ENCODE results near the gene SKIC8. TPM values are rescaled to one million over a fixed set of nuclear protein-coding genes. Genes with fewer than 3 reads are reported as not detected.
A peak's percentile ranks its signal among the peaks of the same experiment; 100 is the strongest.

The SKIC8 gene
- total RNA-seq, 2 donors from 2014 or later, result 52.3 to 54.1 TPM

DNA sequence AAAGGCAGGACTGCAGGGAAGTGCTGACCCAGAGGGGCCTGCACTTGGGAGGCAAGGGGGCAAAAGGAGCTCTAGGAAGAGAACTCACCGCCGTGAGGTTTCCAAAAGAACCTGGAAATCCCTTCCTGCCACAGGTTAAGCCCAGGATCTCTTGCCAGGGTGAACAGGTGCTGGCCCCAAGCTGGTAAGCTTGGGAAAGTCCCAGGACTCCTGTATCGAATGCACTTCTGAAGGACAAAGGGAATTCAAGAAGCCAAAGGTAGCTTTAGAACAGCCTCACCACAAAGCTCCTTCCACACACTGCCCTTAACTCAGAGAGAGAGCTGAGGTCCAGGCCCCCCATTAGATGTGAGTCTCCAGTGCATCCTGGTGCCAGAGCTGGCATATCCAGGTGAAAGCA lies 11.9 kb upstream of the SKIC8 start:
- peak in 1 of 2 donors; percentile 30 for DNase-seq (ENCODE audit: low spot score in 2 of 2)
- Mint-ChIP-seq H3K27ac (no peak overlapping the region), H3K9me3 (no peaks in the 10 kb centered on the region), H3K36me3 (no peaks in the 10 kb centered on the region)
- ATAC-seq, result no peak

DNA sequence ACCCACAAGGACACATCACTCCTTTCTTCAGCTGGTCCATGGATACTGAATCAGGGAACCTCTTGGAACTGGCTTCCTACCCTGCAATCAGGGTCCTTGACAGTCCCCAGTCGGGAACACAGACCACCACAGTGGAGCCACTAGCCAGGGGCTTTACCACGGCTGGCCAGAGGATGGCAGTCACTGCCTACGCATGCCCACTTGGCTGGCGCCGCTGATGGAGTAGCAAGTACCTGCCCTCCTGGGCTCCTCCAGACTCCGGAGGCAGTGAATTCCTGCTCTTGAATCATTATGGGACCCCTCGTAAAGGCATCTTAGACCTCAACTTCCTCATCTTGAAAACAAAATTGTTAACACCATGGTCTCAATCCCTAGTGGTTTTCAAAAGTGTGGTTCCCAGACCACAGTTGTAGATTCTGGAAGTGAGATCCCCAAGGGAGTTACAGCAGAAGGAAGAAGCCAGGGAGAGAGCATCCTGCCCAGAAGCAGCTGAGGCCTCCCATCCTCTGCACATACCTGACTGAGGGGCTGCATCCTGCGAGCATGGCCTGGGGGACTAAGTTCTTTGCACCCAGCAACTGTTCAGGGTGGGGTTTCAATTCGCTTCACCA lies 9.1 kb upstream of the SKIC8 start:
- peak overlapping the region in 1 of 2 donors; percentile 45 for H3K27ac Mint-ChIP-seq
- peak; percentile 56 to 70 for DNase-seq (ENCODE audit: low spot score in 2 of 2)
- no peaks in the 10 kb centered on the region for H3K9me3 Mint-ChIP-seq
- no peaks in the 10 kb centered on the region for H3K36me3 Mint-ChIP-seq
- peak; percentile 79 to 93 for ATAC-seq

GRCh38 chr15:78307976-78308375 lies 8.6 kb upstream of the SKIC8 start:
- H3K36me3 Mint-ChIP-seq, result no peaks in the 10 kb centered on the region
- no peaks in the 10 kb centered on the region for H3K9me3 Mint-ChIP-seq
- no peak for ATAC-seq
- H3K27ac Mint-ChIP-seq, result peak overlapping the region in 1 of 2 donors; percentile 45
- no peak for DNase-seq (ENCODE audit: low spot score in 2 of 2)

DNA sequence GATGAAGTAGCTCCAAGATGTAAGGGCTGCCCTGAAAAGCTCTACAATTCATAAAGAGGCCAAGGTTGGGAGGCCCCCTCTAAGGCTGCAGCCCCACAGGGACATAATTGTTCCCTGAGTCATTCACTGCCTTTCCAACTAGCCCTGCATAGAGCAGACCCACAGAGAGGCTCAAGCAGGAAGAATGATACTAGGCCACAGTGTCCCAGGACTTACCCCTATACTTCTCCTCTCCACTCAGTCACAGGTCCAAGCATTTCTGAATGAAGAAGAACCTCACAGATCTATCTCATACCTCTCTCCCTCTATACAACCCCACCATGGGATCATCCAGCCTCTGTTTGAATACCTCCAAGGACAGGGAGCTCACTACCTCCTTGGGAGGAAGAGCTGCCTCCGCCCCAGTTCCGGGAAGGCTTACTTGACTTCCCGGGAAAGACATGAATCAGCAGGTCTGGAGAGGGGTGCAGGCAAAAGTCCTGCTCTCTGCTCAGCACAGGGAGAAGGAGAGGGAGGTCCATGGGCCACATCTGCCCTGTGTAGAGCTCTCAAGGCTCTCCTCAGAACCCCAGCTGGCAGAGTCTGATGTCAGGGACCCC lies 6.9 kb upstream of the SKIC8 start:
- H3K9me3 Mint-ChIP-seq, result no peaks in the 10 kb centered on the region
- DNase-seq (ENCODE audit: low spot score in 2 of 2), result peak in 1 of 2 donors; percentile 44
- no peaks in the 10 kb centered on the region for H3K36me3 Mint-ChIP-seq
- ATAC-seq, result no peak
- H3K27ac Mint-ChIP-seq, result peak overlapping the region; percentile 13 to 50

- H3K9me3 Mint-ChIP-seq, result no peaks in the 10 kb centered on the region
- peak overlapping the region in 1 of 2 donors; percentile 44 for H3K27ac Mint-ChIP-seq
- no peak for ATAC-seq
- DNase-seq (ENCODE audit: low spot score in 2 of 2), result no peak
- peaks cover 3 to 5% of the 10 kb centered on the region in 2 donors for H3K36me3 Mint-ChIP-seq
These were observed 5.0 kb upstream of the SKIC8 start for GRCh38 chr15:78304216-78305066.

- DNase-seq (ENCODE audit: low spot score in 2 of 2), result no peak
- Mint-ChIP-seq H3K36me3 (peaks cover 10 to 13% of the 10 kb centered on the region in 2 donors), H3K9me3 (no peaks in the 10 kb centered on the region), H3K27ac (no peak overlapping the region)
- no peak for ATAC-seq
These were observed 3.3 kb upstream of the SKIC8 start for GRCh38 chr15:78302579-78303312.

- H3K9me3 Mint-ChIP-seq, result no peaks in the 10 kb centered on the region
- peaks cover 10 to 13% of the 10 kb centered on the region in 2 donors for H3K36me3 Mint-ChIP-seq
- no peak for ATAC-seq
- no peak overlapping the region for H3K27ac Mint-ChIP-seq
- no peak for DNase-seq (ENCODE audit: low spot score in 2 of 2)
These were observed 2.4 kb upstream of the SKIC8 start for GRCh38 chr15:78301828-78302227.

- H3K9me3 Mint-ChIP-seq, result no peaks in the 10 kb centered on the region
- ATAC-seq, result no peak
- DNase-seq (ENCODE audit: low spot score in 2 of 2), result no peak
- H3K36me3 Mint-ChIP-seq, result peaks cover 10 to 13% of the 10 kb centered on the region in 2 donors
- H3K27ac Mint-ChIP-seq, result no peak overlapping the region
These were observed 1.9 kb upstream of the SKIC8 start for GRCh38 chr15:78301326-78301725.

DNA sequence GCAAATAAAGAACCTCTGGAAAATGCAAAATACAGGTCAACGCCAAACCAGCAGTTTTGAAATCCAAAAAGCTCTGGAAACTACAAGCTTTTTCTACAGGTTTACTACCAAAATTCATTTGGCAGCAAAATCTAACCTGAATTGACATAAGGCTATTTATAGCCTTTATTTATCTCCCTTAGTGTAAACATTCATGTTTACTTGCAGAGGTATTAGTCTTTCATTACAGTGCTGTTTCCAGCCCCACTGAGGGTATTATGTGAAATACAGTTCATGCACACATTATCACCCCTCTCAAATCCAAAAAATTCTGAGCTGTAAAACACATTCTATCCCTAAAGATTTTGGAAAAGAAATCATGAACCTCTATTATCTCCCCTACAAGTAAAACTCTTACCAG lies 7.2 kb downstream of the SKIC8 start:
- Mint-ChIP-seq H3K9me3 (no peaks in the 10 kb centered on the region), H3K27ac (peak overlapping the region in 1 of 2 donors; percentile 13), H3K36me3 (peaks cover 11 to 12% of the 10 kb centered on the region in 2 donors)
- ATAC-seq (no peak), DNase-seq (ENCODE audit: low spot score in 2 of 2) (no peak)

DNA sequence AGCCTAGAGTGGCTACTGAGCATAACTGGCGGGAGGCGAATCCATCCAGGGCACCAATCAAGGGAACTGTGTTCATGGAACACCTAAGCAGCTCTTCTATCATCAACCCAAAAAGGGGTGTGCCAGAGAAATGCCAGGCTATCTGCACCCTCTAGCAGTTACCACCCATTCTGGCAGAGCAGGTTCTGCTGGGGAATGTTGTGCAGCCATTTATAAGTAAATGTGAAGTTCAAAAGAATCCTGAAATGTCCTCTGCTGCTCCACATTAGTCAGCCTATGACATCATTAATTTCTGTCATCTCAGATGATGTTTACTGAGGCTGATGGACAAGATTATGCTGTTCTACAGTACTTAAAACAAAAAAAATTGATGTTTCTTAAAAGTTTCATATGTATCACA lies 7.7 kb downstream of the SKIC8 start:
- no peak overlapping the region for H3K27ac Mint-ChIP-seq

DNA sequence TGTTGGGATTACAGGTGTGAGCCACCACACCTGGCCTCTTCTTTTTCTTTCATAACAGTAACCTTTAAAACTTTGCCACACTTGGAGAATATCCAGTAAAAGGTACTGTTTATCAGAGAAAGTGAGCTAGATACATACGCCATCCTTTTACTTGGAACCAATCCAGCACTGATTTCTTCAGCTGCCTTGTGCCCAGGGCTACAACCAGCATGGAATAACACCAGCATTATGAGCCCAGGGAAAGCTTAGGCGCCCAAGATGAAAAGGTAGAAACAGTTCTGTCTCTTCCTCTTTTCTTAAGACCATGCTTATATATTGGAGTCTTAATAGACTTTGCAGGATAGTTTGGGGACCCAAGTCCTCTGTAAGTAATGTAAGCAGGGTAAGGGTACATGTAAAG lies 8.4 kb downstream of the SKIC8 start:
- no peak for ATAC-seq
- Mint-ChIP-seq H3K27ac (no peak overlapping the region), H3K36me3 (peaks cover 11 to 12% of the 10 kb centered on the region in 2 donors), H3K9me3 (no peaks in the 10 kb centered on the region)
- no peak for DNase-seq (ENCODE audit: low spot score in 2 of 2)

More for the DNA sequence above, 7.7 kb downstream of the SKIC8 start:
- H3K9me3 Mint-ChIP-seq, result no peaks in the 10 kb centered on the region
- no peak for ATAC-seq
- peaks cover 11 to 12% of the 10 kb centered on the region in 2 donors for H3K36me3 Mint-ChIP-seq
- no peak for DNase-seq (ENCODE audit: low spot score in 2 of 2)

DNA sequence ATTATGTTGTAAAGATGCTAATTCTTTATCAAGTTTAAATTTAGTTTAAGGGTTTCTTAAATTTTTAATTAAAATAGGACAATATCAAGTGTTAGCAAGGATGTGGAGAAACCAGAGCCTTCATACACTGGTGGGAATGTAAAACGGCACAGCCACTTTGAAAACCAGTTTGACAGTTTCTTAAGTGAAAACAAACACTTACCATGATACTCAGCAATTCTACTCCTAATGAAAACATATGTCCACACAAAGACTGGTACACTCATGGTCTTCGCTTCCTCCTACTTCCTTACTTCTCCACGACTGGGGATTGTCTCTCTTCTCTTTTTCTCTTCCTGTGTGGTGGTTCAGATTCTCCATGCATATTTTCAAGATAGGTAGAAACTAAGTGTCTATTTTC lies 9.2 kb downstream of the SKIC8 start:
- ATAC-seq, result no peak
- H3K36me3 Mint-ChIP-seq, result peaks cover 8 to 9% of the 10 kb centered on the region in 2 donors
- DNase-seq (ENCODE audit: low spot score in 2 of 2), result no peak
- H3K27ac Mint-ChIP-seq, result peak overlapping the region in 1 of 2 donors; percentile 3
- H3K9me3 Mint-ChIP-seq, result no peaks in the 10 kb centered on the region

- no peaks in the 10 kb centered on the region for H3K9me3 Mint-ChIP-seq
- H3K36me3 Mint-ChIP-seq, result no peaks in the 10 kb centered on the region
- no peak for ATAC-seq
- H3K27ac Mint-ChIP-seq, result no peak overlapping the region
- DNase-seq (ENCODE audit: low spot score in 2 of 2), result no peak
These were observed 14.7 kb downstream of the SKIC8 start for GRCh38 chr15:78284758-78285157.

GRCh38 chr15:78282324-78282723 lies 17.1 kb downstream of the SKIC8 start:
- DNase-seq (ENCODE audit: low spot score in 2 of 2), result no peak

GRCh38 chr15:78280319-78281072 lies 18.9 kb downstream of the SKIC8 start:
- DNase-seq (ENCODE audit: low spot score in 2 of 2) (no peak), ATAC-seq (no peak)
- no peaks in the 10 kb centered on the region for H3K9me3 Mint-ChIP-seq
- peaks cover 4 to 6% of the 10 kb centered on the region in 2 donors for H3K36me3 Mint-ChIP-seq
- H3K27ac Mint-ChIP-seq, result peak overlapping the region in 1 of 2 donors; percentile 79

More at GRCh38 chr15:78282324-78282723, 17.1 kb downstream of the SKIC8 start:
- Mint-ChIP-seq H3K36me3 (peaks cover 4 to 6% of the 10 kb centered on the region in 2 donors), H3K9me3 (no peaks in the 10 kb centered on the region), H3K27ac (peak overlapping the region; percentile 5 to 17)
- ATAC-seq, result no peak
